Measurements from ENCODE around the gene SND1.

The SND1 gene

GRCh38 chr7:127858091-127858914, 206.3 kb downstream of the SND1 start:
- peaks cover 3% of the 10 kb centered on the region for H3K9me3 ChIP-seq (ENCODE audit: low read length)
- no peak overlapping the region for H2AFZ ChIP-seq (ENCODE audit: low read depth, low read length)
- no peaks in the 10 kb centered on the region for H3K36me3 ChIP-seq (ENCODE audit: insufficient read depth, low read length)
- no peaks in the 10 kb centered on the region for H3K4me1 ChIP-seq (ENCODE audit: insufficient read depth, low read length)
- no peaks in the 10 kb centered on the region for H3K27me3 ChIP-seq (ENCODE audit: insufficient read depth, low read length)
- H3K4me3 ChIP-seq (ENCODE audit: low read length), result no peak overlapping the region

- Histone ChIP-seq H3K4me1 (ENCODE audit: insufficient read depth, low read length) (no peaks in the 10 kb centered on the region), H3K4me3 (ENCODE audit: low read length) (no peak overlapping the region), H3K36me3 (ENCODE audit: insufficient read depth, low read length) (no peaks in the 10 kb centered on the region), H2AFZ (ENCODE audit: low read depth, low read length) (no peak overlapping the region), H3K9me3 (ENCODE audit: low read length) (peaks cover 3% of the 10 kb centered on the region), H3K27me3 (ENCODE audit: insufficient read depth, low read length) (no peaks in the 10 kb centered on the region)
Measured at GRCh38 chr7:127858915-127859189, 206.9 kb downstream of the SND1 start.

- no peaks in the 10 kb centered on the region for H3K36me3 ChIP-seq (ENCODE audit: insufficient read depth, low read length)
- no peak overlapping the region for H2AFZ ChIP-seq (ENCODE audit: low read depth, low read length)
- no peaks in the 10 kb centered on the region for H3K4me1 ChIP-seq (ENCODE audit: insufficient read depth, low read length)
- no peak overlapping the region for H3K4me3 ChIP-seq (ENCODE audit: low read length)
- peaks cover 3% of the 10 kb centered on the region for H3K9me3 ChIP-seq (ENCODE audit: low read length)
- H3K27me3 ChIP-seq (ENCODE audit: insufficient read depth, low read length), result no peaks in the 10 kb centered on the region
Measured at GRCh38 chr7:127859330-127859729, 207.3 kb downstream of the SND1 start.

- Histone ChIP-seq H2AFZ (ENCODE audit: low read depth, low read length) (no peak overlapping the region), H3K9me3 (ENCODE audit: low read length) (peaks cover 3% of the 10 kb centered on the region), H3K4me1 (ENCODE audit: insufficient read depth, low read length) (peaks cover 6% of the 10 kb centered on the region), H3K27me3 (ENCODE audit: insufficient read depth, low read length) (no peaks in the 10 kb centered on the region), H3K36me3 (ENCODE audit: insufficient read depth, low read length) (no peaks in the 10 kb centered on the region), H3K4me3 (ENCODE audit: low read length) (no peak overlapping the region)
Measured at GRCh38 chr7:127862525-127862924, 210.5 kb downstream of the SND1 start.

GRCh38 chr7:127863082-127863481, 211.1 kb downstream of the SND1 start:
- H3K4me1 ChIP-seq (ENCODE audit: insufficient read depth, low read length), result peaks cover 6% of the 10 kb centered on the region
- H3K36me3 ChIP-seq (ENCODE audit: insufficient read depth, low read length), result no peaks in the 10 kb centered on the region
- no peak overlapping the region for H3K4me3 ChIP-seq (ENCODE audit: low read length)
- H2AFZ ChIP-seq (ENCODE audit: low read depth, low read length), result no peak overlapping the region
- no peaks in the 10 kb centered on the region for H3K9me3 ChIP-seq (ENCODE audit: low read length)
- no peaks in the 10 kb centered on the region for H3K27me3 ChIP-seq (ENCODE audit: insufficient read depth, low read length)

GRCh38 chr7:127865466-127865865, 213.5 kb downstream of the SND1 start:
- Histone ChIP-seq H3K36me3 (ENCODE audit: insufficient read depth, low read length) (no peaks in the 10 kb centered on the region), H2AFZ (ENCODE audit: low read depth, low read length) (no peak overlapping the region), H3K9me3 (ENCODE audit: low read length) (no peaks in the 10 kb centered on the region), H3K4me3 (ENCODE audit: low read length) (no peak overlapping the region), H3K4me1 (ENCODE audit: insufficient read depth, low read length) (peaks cover 6% of the 10 kb centered on the region), H3K27me3 (ENCODE audit: insufficient read depth, low read length) (no peaks in the 10 kb centered on the region)

- Histone ChIP-seq H2AFZ (ENCODE audit: low read depth, low read length) (no peak overlapping the region), H3K9me3 (ENCODE audit: low read length) (no peaks in the 10 kb centered on the region), H3K4me1 (ENCODE audit: insufficient read depth, low read length) (peaks cover 3% of the 10 kb centered on the region), H3K27me3 (ENCODE audit: insufficient read depth, low read length) (no peaks in the 10 kb centered on the region), H3K4me3 (ENCODE audit: low read length) (no peak overlapping the region), H3K36me3 (ENCODE audit: insufficient read depth, low read length) (no peaks in the 10 kb centered on the region)
Measured at GRCh38 chr7:127870231-127870907, 218.4 kb downstream of the SND1 start.

GRCh38 chr7:127871226-127871625, 219.2 kb downstream of the SND1 start:
- Histone ChIP-seq H3K36me3 (ENCODE audit: insufficient read depth, low read length) (no peaks in the 10 kb centered on the region), H3K9me3 (ENCODE audit: low read length) (no peaks in the 10 kb centered on the region), H2AFZ (ENCODE audit: low read depth, low read length) (no peak overlapping the region), H3K4me1 (ENCODE audit: insufficient read depth, low read length) (no peaks in the 10 kb centered on the region), H3K27me3 (ENCODE audit: insufficient read depth, low read length) (no peaks in the 10 kb centered on the region), H3K4me3 (ENCODE audit: low read length) (no peak overlapping the region)

- H3K4me1 ChIP-seq (ENCODE audit: insufficient read depth, low read length), result no peaks in the 10 kb centered on the region
- no peak overlapping the region for H2AFZ ChIP-seq (ENCODE audit: low read depth, low read length)
- H3K9me3 ChIP-seq (ENCODE audit: low read length), result no peaks in the 10 kb centered on the region
- no peaks in the 10 kb centered on the region for H3K36me3 ChIP-seq (ENCODE audit: insufficient read depth, low read length)
- no peaks in the 10 kb centered on the region for H3K27me3 ChIP-seq (ENCODE audit: insufficient read depth, low read length)
- no peak overlapping the region for H3K4me3 ChIP-seq (ENCODE audit: low read length)
Measured at GRCh38 chr7:127872122-127872521, 220.1 kb downstream of the SND1 start.

GRCh38 chr7:127873151-127873550, 221.2 kb downstream of the SND1 start:
- Histone ChIP-seq H3K27me3 (ENCODE audit: insufficient read depth, low read length) (no peaks in the 10 kb centered on the region), H3K9me3 (ENCODE audit: low read length) (no peaks in the 10 kb centered on the region), H3K4me1 (ENCODE audit: insufficient read depth, low read length) (no peaks in the 10 kb centered on the region)

GRCh38 chr7:127873715-127874636, 222.0 kb downstream of the SND1 start:
- no peak overlapping the region for H2AFZ ChIP-seq (ENCODE audit: low read depth, low read length)
- peaks cover 2% of the 10 kb centered on the region for H3K4me1 ChIP-seq (ENCODE audit: insufficient read depth, low read length)
- H3K9me3 ChIP-seq (ENCODE audit: low read length), result no peaks in the 10 kb centered on the region
- no peak overlapping the region for H3K4me3 ChIP-seq (ENCODE audit: low read length)
- H3K36me3 ChIP-seq (ENCODE audit: insufficient read depth, low read length), result no peaks in the 10 kb centered on the region
- H3K27me3 ChIP-seq (ENCODE audit: insufficient read depth, low read length), result no peaks in the 10 kb centered on the region

More at GRCh38 chr7:127873151-127873550, 221.2 kb downstream of the SND1 start:
- Histone ChIP-seq H2AFZ (ENCODE audit: low read depth, low read length) (no peak overlapping the region), H3K4me3 (ENCODE audit: low read length) (no peak overlapping the region), H3K36me3 (ENCODE audit: insufficient read depth, low read length) (no peaks in the 10 kb centered on the region)

- peaks cover 2% of the 10 kb centered on the region for H3K4me1 ChIP-seq (ENCODE audit: insufficient read depth, low read length)
- no peak overlapping the region for H2AFZ ChIP-seq (ENCODE audit: low read depth, low read length)
Measured at GRCh38 chr7:127874951-127875608, 223.1 kb downstream of the SND1 start.

More at GRCh38 chr7:127874951-127875608, 223.1 kb downstream of the SND1 start:
- no peak overlapping the region for H3K4me3 ChIP-seq (ENCODE audit: low read length)
- no peaks in the 10 kb centered on the region for H3K36me3 ChIP-seq (ENCODE audit: insufficient read depth, low read length)
- no peaks in the 10 kb centered on the region for H3K9me3 ChIP-seq (ENCODE audit: low read length)
- no peaks in the 10 kb centered on the region for H3K27me3 ChIP-seq (ENCODE audit: insufficient read depth, low read length)

All from neuron (in vitro differentiated cells).